Endothelial cell of umbilical vein (primary cell): Measurements from ENCODE around the gene STYXL1.

Experiments used
- EZH2 ChIP-seq: IDR thresholded peaks from 2 replicates; pipeline ENCODE4 v1.6.1; 2012; ENCODE audit warnings: borderline replicate concordance, low read depth, mild to moderate bottlenecking, moderate library complexity, low read length, inconsistent platforms; ENCODE audit not compliant: severe bottlenecking
- MAX ChIP-seq: IDR thresholded peaks from 2 replicates; pipeline ENCODE4 v1.6.1; 2011; ENCODE audit not compliant: insufficient read depth, insufficient read length
- POLR2A ChIP-seq: IDR thresholded peaks from 2 replicates; pipeline ENCODE4 v1.6.1; 2012; ENCODE audit warnings: low read depth, mild to moderate bottlenecking, control low read depth, low read length
- POLR2AphosphoS5 ChIP-seq: IDR thresholded peaks from 2 replicates; pipeline ENCODE4 v1.6.1; 2012; ENCODE audit warnings: low read depth, mild to moderate bottlenecking, control low read depth, low read length, moderate library complexity; ENCODE audit not compliant: insufficient read depth
- TF ChIP-seq, protein P1 (sequence below), 2 donors: IDR thresholded peaks; 1 replicate in 1 of 2; 2 replicates in 1 of 2; pipeline ENCODE4 v1.5.1; 2011; ENCODE audit warnings: low read length in 2 of 2, mild to moderate bottlenecking in 2 of 2, moderate library complexity in 2 of 2, control low read depth in 1 of 2, inconsistent platforms in 1 of 2, low read depth in 1 of 2; ENCODE audit not compliant: insufficient read depth in 1 of 2; ENCODE audit errors: extremely low read depth in 1 of 2

GRCh38 chr7:76023002-76023401 lies 24.8 kb downstream of the STYXL1 start:
- TF ChIP-seq MAX = no peak
- TF ChIP-seq, protein P1, sequence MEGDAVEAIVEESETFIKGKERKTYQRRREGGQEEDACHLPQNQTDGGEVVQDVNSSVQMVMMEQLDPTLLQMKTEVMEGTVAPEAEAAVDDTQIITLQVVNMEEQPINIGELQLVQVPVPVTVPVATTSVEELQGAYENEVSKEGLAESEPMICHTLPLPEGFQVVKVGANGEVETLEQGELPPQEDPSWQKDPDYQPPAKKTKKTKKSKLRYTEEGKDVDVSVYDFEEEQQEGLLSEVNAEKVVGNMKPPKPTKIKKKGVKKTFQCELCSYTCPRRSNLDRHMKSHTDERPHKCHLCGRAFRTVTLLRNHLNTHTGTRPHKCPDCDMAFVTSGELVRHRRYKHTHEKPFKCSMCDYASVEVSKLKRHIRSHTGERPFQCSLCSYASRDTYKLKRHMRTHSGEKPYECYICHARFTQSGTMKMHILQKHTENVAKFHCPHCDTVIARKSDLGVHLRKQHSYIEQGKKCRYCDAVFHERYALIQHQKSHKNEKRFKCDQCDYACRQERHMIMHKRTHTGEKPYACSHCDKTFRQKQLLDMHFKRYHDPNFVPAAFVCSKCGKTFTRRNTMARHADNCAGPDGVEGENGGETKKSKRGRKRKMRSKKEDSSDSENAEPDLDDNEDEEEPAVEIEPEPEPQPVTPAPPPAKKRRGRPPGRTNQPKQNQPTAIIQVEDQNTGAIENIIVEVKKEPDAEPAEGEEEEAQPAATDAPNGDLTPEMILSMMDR (IDR thresholded peaks at IDR 0.05; ENCODE audit: extremely low read depth in 1 of 2, insufficient read depth in 1 of 2, low read depth in 1 of 2, low read length in 2 of 2) = no peak
- no peak for TF ChIP-seq POLR2A
- no peak for TF ChIP-seq EZH2
- TF ChIP-seq POLR2AphosphoS5 = no peak
